ENCODE results near the gene NUDT6.
A peak's percentile ranks its signal among the peaks of the same experiment; 100 is the strongest.
"Not testable (repeated sequence)": the region's sequence is repeated elsewhere in the genome, so short reads cannot be mapped to it uniquely, and the experiment has no call there.

NUDT6 gene

GRCh38 chr4:122921971-122922876 is at the start of gene NUDT6:
NUDT6 (minus strand) TSS chr4:122922597; CDS start chr4:122922572, 25 bp downstream.
- peak; percentile 73 for DNase-seq (ENCODE audit: low spot score)

GRCh38 chr4:122968227-122968812 is 45.9 kb upstream of the NUDT6 start:
- DNase-seq (ENCODE audit: low spot score), result no peak

- DNase-seq (ENCODE audit: low spot score), result no peak
Measured at GRCh38 chr4:122967231-122967630, 44.8 kb upstream of the NUDT6 start.

DNA sequence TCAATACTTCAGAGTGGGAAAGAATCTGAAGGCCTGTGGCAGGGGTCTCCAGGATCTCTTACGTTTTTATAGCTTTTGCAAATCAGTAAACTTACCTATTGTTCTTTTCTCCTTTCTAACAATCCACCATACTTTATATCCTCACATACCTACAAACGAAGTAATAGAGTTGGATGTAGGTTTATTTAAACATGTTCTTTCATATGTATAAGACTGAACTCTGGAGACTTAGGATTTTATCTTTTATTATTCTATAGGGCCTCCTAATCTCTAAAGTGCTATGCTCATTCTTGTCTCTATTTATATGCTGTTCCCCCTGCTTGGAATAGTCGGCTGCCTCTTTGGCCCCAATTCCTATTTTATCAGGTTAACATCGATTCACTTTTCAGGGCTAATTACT is 43.8 kb upstream of the NUDT6 start:
- DNase-seq (ENCODE audit: low spot score), result no peak

DNA sequence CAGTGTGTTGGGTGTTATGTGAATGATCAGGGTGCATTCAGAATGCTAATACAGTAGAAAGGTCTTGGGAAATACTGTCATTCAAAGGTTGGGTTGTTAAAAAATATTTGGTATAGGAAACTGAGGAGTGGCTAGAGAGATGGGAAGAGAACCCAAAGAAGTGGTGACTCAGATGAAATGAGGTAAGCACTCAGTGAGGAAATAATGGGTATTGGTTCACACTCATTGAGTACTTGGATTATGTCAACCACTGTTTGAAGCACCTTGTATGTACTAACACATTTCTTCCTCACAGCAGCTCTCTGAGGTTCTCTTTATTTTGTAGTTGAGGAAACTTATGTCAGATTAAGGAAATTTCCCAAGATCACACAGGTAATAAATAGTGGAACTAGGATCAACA is 40.8 kb upstream of the NUDT6 start:
- no peak for DNase-seq (ENCODE audit: low spot score)

GRCh38 chr4:122960611-122961000 is 38.2 kb upstream of the NUDT6 start:
- no peak for DNase-seq (ENCODE audit: low spot score)

- no peak for DNase-seq (ENCODE audit: low spot score)
Measured at GRCh38 chr4:122959981-122960610, 37.7 kb upstream of the NUDT6 start.

DNA sequence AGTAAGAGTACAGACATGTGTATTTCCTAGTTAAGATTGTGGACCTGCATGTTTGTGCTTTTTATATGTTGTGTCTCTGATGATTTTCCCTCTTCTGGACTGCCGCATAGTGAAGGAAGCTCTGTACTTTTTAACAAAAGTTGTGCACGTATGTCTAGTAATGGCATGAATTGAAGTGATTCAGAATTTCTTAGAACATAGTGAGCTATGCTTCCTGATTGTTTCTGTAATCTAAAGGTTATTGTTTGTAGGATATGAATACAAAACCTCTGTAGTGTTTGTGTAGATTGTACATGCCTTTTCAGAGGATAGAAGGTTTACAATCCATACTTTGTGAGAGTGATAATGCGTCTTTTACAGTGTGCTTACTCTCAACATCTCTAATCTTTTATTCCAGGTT is 37.0 kb upstream of the NUDT6 start:
- peak; percentile 11 for DNase-seq (ENCODE audit: low spot score)

DNA sequence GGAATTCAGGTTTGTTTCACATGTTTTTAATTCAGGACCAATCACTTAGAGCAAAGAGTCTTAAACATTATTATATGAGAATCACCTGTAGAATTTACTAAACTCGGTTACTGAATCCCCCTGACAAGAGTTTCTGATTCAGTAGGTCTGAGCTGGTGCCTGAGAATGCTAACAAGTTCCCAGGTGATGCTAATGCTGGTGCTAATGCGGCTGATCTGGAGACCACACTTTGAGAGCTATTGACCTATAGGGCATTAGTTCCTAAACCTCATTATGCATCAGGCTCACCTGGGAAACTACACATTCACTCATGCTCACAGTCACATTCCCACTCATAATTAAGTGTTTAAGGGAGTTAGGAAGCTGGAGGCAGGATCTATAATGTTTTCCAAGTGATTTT is 36.1 kb upstream of the NUDT6 start:
- DNase-seq (ENCODE audit: low spot score), result no peak

DNA sequence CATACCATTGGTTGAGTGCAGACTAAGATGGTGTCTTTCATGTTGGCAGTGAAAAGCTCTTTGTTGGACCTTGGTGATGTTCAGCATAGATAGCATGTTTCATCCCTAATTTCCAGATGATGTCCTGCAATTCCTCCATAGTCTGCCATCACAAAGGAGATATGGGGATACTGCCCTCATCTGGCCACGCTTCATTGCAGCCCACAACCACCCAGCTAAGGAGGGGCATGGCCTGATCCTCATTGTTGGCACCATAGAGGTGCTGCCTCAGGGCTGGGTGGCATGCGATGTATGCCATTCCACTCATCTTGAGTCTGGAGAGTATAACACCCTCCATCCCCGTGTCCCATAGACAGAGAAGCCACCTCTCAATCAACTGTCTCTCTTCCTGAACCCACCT is 31.5 kb upstream of the NUDT6 start:
- DNase-seq (ENCODE audit: low spot score), result no peak

- no peak for DNase-seq (ENCODE audit: low spot score)
Measured at GRCh38 chr4:122952028-122952427, 29.6 kb upstream of the NUDT6 start.

GRCh38 chr4:122948671-122949070 is 26.3 kb upstream of the NUDT6 start:
- no peak for DNase-seq (ENCODE audit: low spot score)

DNA sequence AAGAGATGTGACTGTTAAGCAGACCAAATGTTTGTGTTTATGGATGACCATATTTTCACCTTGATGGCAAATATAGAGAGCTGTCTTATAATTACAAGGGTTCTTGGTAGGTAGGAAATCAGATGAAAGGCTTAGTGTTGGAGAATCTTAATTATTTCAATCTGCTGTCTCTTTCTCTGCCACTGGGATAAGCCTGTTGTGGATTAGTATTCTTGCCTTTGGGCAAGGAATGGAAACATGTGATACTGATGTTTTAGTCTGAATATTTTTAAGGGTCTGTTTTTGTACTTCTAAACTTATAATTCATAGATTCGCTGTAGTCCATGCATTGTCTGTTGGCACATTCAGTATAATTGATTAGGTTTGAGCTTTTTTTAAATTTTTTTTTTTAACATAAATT is 23.7 kb upstream of the NUDT6 start:
- DNase-seq (ENCODE audit: low spot score), result no peak

DNA sequence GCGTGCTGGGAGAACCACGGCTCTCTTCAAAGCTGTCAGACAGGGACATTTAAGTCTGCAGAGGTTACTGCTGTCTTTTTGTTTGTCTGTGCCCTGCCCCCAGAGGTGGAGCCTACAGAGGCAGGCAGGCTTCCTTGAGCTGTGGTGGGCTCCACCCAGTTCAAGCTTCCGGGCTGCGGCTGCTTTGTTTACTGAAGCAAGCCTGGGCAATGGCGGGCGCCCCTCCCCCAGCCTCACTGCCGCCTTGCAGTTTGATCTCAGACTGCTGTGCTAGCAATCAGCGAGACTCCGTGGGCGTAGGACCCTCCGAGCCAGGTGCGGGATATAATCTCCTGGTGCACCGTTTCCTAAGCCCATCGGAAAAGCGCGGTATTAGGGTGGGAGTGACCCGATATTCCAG is 22.7 kb upstream of the NUDT6 start:
- not testable (repeated sequence) for DNase-seq (ENCODE audit: low spot score)

GRCh38 chr4:122932763-122933162 is 10.4 kb upstream of the NUDT6 start:
- DNase-seq (ENCODE audit: low spot score), result no peak

- DNase-seq (ENCODE audit: low spot score), result peak; percentile 38
Measured at GRCh38 chr4:122930862-122931261, 8.5 kb upstream of the NUDT6 start.

GRCh38 chr4:122928930-122929329 is 6.5 kb upstream of the NUDT6 start:
- DNase-seq (ENCODE audit: low spot score), result no peak

- peak; percentile 89 for DNase-seq (ENCODE audit: low spot score)
Measured at GRCh38 chr4:122922877-122923511, 597 bp upstream of the NUDT6 start.

DNA sequence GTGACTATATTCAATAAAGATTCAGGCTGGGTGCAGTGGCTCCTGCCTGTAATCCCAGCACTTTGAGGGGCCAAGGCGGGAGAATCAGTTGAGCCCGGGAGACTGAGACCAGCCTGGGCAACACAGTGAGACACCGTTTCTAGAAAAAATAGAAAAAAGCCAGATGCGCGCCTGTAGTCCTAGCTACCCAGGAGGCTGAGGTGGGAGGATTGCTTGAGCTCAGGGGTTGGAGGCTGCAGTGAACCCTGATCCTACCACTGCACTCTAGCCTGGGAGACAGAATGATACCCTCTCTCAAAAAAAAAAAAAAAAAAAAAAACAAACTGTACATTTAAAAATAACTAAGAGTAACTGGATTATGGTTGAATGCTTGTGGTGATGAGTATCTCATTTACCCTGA is 1.1 kb downstream of the NUDT6 start:
- DNase-seq (ENCODE audit: low spot score), result no peak

DNA sequence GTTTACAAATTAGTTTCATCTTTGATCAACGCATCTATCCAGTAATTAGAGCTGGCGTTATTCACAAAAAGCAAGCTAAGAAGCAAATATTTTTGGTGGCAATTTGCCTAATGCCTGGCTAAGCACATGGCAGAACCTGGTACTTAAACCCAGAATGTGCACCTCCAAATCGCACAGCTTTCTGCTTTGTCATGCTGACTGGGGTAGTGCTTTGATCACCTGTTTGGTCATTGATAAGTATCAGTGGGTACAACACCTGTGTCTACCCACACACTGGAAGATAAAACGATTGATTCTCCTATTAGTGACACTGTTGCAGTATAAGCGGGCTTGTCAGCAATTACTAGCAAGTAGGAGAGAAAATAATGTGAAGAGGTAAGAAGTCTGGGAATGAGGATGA is 1.9 kb downstream of the NUDT6 start:
- no peak for DNase-seq (ENCODE audit: low spot score)

- no peak for DNase-seq (ENCODE audit: low spot score)
Measured at GRCh38 chr4:122917731-122918130, 4.7 kb downstream of the NUDT6 start.

GRCh38 chr4:122914938-122915337 is 7.5 kb downstream of the NUDT6 start:
- no peak for DNase-seq (ENCODE audit: low spot score)
